H54 (cell line): ENCODE measurements around the gene TCF12.

ENCODE experiments used
- DNase-seq: peaks from one replicate; pipeline ENCODE4 v3.0.0; 2011; ENCODE audit warnings: low spot score, mixed read lengths; ENCODE audit not compliant: insufficient read length
- FAIRE-seq: peaks from 3 replicates; lab custom pipeline; 2011; peaks lifted over from hg19 to GRCh38; lab: Jason Lieb, UNC
- POLR2A ChIP-seq: IDR thresholded peaks from 2 replicates; pipeline ENCODE4 v1.6.1; 2011; ENCODE audit warnings: low read depth, mild to moderate bottlenecking, low read length

The TCF12 gene

GRCh38 chr15:57057134-57057930 lies 138.9 kb downstream of the TCF12 start:
- DNase-seq = no peak
- no peak for FAIRE-seq
- no peak for TF ChIP-seq POLR2A

- DNase-seq (no peak), FAIRE-seq (no peak)
- no peak for TF ChIP-seq POLR2A
Observed at GRCh38 chr15:57059026-57059660, 140.7 kb downstream of the TCF12 start.

- FAIRE-seq = peak; percentile 87
- TF ChIP-seq POLR2A = no peak
- DNase-seq = peak; percentile 10
Observed at GRCh38 chr15:57060799-57061198, 142.4 kb downstream of the TCF12 start.

GRCh38 chr15:57061281-57061680 lies 142.8 kb downstream of the TCF12 start:
- FAIRE-seq = no peak
- no peak for DNase-seq
- no peak for TF ChIP-seq POLR2A

GRCh38 chr15:57061696-57062095 lies 143.3 kb downstream of the TCF12 start:
- no peak for FAIRE-seq
- no peak for DNase-seq
- no peak for TF ChIP-seq POLR2A

GRCh38 chr15:57064033-57064432 lies 145.6 kb downstream of the TCF12 start:
- TF ChIP-seq POLR2A = no peak
- DNase-seq = no peak
- FAIRE-seq = no peak

GRCh38 chr15:57069423-57069822 lies 151.0 kb downstream of the TCF12 start:
- FAIRE-seq (no peak), DNase-seq (no peak)
- TF ChIP-seq POLR2A = no peak

- DNase-seq = no peak
- no peak for TF ChIP-seq POLR2A
- FAIRE-seq = no peak
Observed at GRCh38 chr15:57070674-57071073, 152.2 kb downstream of the TCF12 start.

- no peak for DNase-seq
- TF ChIP-seq POLR2A = no peak
- no peak for FAIRE-seq
Observed at GRCh38 chr15:57079446-57079845, 161.0 kb downstream of the TCF12 start.

GRCh38 chr15:57079931-57080620 lies 161.6 kb downstream of the TCF12 start:
- DNase-seq (no peak), FAIRE-seq (no peak)
- no peak for TF ChIP-seq POLR2A

GRCh38 chr15:57082054-57082728 lies 163.7 kb downstream of the TCF12 start:
- DNase-seq (no peak), FAIRE-seq (no peak)
- no peak for TF ChIP-seq POLR2A

GRCh38 chr15:57084192-57084591 lies 165.7 kb downstream of the TCF12 start:
- DNase-seq (no peak), FAIRE-seq (no peak)
- no peak for TF ChIP-seq POLR2A

GRCh38 chr15:57085267-57085666 lies 166.8 kb downstream of the TCF12 start:
- no peak for TF ChIP-seq POLR2A
- no peak for FAIRE-seq
- DNase-seq = no peak
